ENCODE measurements around the gene VPS51.

DNA sequence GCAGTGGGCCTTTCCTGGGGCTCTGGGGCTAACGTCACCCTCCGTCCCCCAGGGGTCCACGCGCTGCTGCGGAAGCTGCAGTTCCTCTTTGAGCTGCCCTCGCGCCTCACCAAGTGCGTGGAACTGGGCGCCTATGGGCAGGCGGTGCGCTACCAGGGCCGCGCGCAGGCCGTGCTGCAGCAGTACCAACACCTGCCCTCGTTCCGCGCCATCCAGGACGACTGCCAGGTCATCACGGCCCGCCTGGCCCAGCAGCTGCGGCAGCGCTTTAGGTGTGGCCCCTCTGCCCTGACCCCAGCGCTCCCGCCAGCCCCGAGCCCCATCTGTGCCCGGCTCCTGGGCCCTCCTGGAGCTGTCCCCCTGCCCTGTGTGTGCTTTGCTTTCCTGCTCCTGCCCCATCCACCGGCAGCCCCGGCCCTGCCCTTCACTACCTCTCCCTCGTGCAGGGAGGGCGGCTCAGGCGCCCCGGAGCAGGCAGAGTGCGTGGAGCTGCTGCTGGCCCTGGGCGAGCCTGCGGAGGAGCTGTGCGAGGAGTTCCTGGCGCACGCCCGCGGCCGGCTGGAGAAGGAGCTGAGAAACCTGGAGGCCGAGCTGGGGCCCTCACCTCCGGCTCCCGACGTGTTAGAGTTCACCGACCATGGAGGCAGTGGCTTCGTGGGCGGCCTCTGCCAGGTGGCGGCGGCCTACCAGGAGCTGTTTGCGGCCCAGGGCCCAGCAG lies 11.9 kb downstream of the VPS51 start:
- TF ChIP-seq POLR2AphosphoS5 (IDR thresholded peaks at IDR 0.05), result no peak
- no peak for TF ChIP-seq EP300 (IDR thresholded peaks at IDR 0.05)

Measured in suprapubic skin (tissue), 4 donors.